Neuronal stem cell (in vitro differentiated cells): ENCODE measurements around the gene PSMG4.

Experiments used
- DNase-seq: peaks from one replicate; pipeline ENCODE4 v3.0.0-alpha.2; 2013; ENCODE audit warnings: low spot score
- H2AFZ ChIP-seq: one replicate; pipeline ENCODE4 v1.6.1; 2013; ENCODE audit warnings: mild to moderate bottlenecking, low read length, inconsistent platforms
- H2AK5ac ChIP-seq: 2 replicates; pipeline ENCODE4 v1.6.1; 2013; ENCODE audit warnings: low read depth, mild to moderate bottlenecking, inconsistent platforms, low read length, moderate library complexity, mixed read lengths
- H2BK120ac ChIP-seq: 2 replicates; pipeline ENCODE4 v1.6.1; 2013; ENCODE audit warnings: low read depth, mild to moderate bottlenecking, inconsistent platforms, low read length, moderate library complexity, mixed read lengths
- H2BK12ac ChIP-seq: one replicate; pipeline ENCODE4 v1.6.1; 2013; ENCODE audit warnings: low read length, inconsistent platforms
- H2BK15ac ChIP-seq: 2 replicates; pipeline ENCODE4 v1.6.1; 2013; ENCODE audit warnings: mild to moderate bottlenecking, low read length, inconsistent platforms, mixed read lengths
- H2BK5ac ChIP-seq: one replicate; pipeline ENCODE4 v1.6.1; 2013; ENCODE audit warnings: inconsistent platforms, mild to moderate bottlenecking, low read length, moderate library complexity
- H3K14ac ChIP-seq: one replicate; pipeline ENCODE4 v1.6.1; 2013; ENCODE audit warnings: low read length, inconsistent platforms
- H3K18ac ChIP-seq: 2 replicates; pipeline ENCODE4 v1.6.1; 2013; ENCODE audit warnings: low read length, inconsistent platforms
- H3K23ac ChIP-seq: 2 replicates; pipeline ENCODE4 v1.6.1; 2013; ENCODE audit warnings: low read depth, mild to moderate bottlenecking, mixed read lengths, low read length, inconsistent platforms; ENCODE audit not compliant: poor library complexity
- H3K27ac ChIP-seq: replicated peaks from 3 replicates; pipeline ENCODE4 v1.5.1; 2013; ENCODE audit warnings: low read length, inconsistent platforms
- H3K27me3 ChIP-seq, 3 experiments: 2 replicates each; pipeline ENCODE4 v1.6.1; 2013; ENCODE audit warnings: low read length in 3 of 3, mild to moderate bottlenecking in 2 of 3, inconsistent platforms in 1 of 3, low read depth in 1 of 3, mixed read lengths in 1 of 3, moderate library complexity in 1 of 3; ENCODE audit not compliant: control insufficient read depth in 3 of 3, insufficient read depth in 3 of 3
- H3K36me3 ChIP-seq, 2 donors: replicated peaks in 1 of 2; 2 replicates each; pipeline ENCODE4 v1.6.1; 2013; ENCODE audit warnings: low read length in 2 of 2; ENCODE audit not compliant: control insufficient read depth in 2 of 2, insufficient read depth in 2 of 2
- H3K4ac ChIP-seq: 2 replicates; pipeline ENCODE4 v1.6.1; 2013; ENCODE audit warnings: inconsistent platforms, mild to moderate bottlenecking, low read length, moderate library complexity
- H3K4me1 ChIP-seq, 2 donors: 1 replicate in 1 of 2; 2 replicates in 1 of 2; pipeline ENCODE4 v1.6.1; 2013; ENCODE audit warnings: low read length in 2 of 2, low read depth in 1 of 2; ENCODE audit not compliant: control insufficient read depth in 2 of 2, insufficient read depth in 1 of 2
- H3K4me2 ChIP-seq: one replicate; pipeline ENCODE4 v1.6.1; 2013; ENCODE audit warnings: mild to moderate bottlenecking, low read length, inconsistent platforms; ENCODE audit not compliant: insufficient read depth, poor library complexity, severe bottlenecking
- H3K4me3 ChIP-seq, 2 donors: 2 replicates each; pipeline ENCODE4 v1.5.1; 2013; ENCODE audit warnings: low read length in 2 of 2, mild to moderate bottlenecking in 2 of 2, inconsistent platforms in 1 of 2, moderate library complexity in 1 of 2
- H3K79me1 ChIP-seq: one replicate; pipeline ENCODE4 v1.6.1; 2013; ENCODE audit warnings: low read depth, mild to moderate bottlenecking, inconsistent platforms, low read length, moderate library complexity
- H3K9ac ChIP-seq: one replicate; pipeline ENCODE4 v1.6.1; 2013; ENCODE audit warnings: mild to moderate bottlenecking, low read depth, low read length, inconsistent platforms; ENCODE audit not compliant: poor library complexity
- H3K9me3 ChIP-seq, 2 donors: replicated peaks in 1 of 2; 2 replicates each; pipeline versions ENCODE3 to v1.6.1; 2013; ENCODE audit warnings: low read length in 2 of 2, mild to moderate bottlenecking in 2 of 2, inconsistent platforms in 1 of 2, low read depth in 1 of 2, mixed read lengths in 1 of 2, moderate library complexity in 1 of 2; ENCODE audit not compliant: control insufficient read depth in 2 of 2, insufficient read depth in 1 of 2
- H4K8ac ChIP-seq: one replicate; pipeline ENCODE4 v1.6.1; 2013; ENCODE audit warnings: low read depth, mild to moderate bottlenecking, inconsistent platforms, low read length, moderate library complexity
- H4K91ac ChIP-seq: one replicate; pipeline ENCODE4 v1.6.1; 2013; ENCODE audit warnings: low read length, low read depth, mild to moderate bottlenecking, inconsistent platforms; ENCODE audit not compliant: poor library complexity
- WGBS, 2 donors: extraction: QIAGEN DNeasy Blood & Tissue Kit; methylation state at CpG; one replicate each; pipeline ENCODE4 v1.1.7; 2013; ENCODE audit warnings: missing lambda C conversion rate in 2 of 2, mixed read lengths in 1 of 2; ENCODE audit not compliant: insufficient read length in 2 of 2, insufficient replicate concordance in 1 of 2; ENCODE audit errors: extremely low coverage in 2 of 2; 5-methylcytosine and 5-hydroxymethylcytosine counted together

Gene PSMG4

GRCh38 chr6:3265671-3266070 lies 6.9 kb downstream of the PSMG4 start:
- Histone ChIP-seq H2BK15ac (no peak overlapping the region), H2AFZ (no peak overlapping the region), H4K91ac (no peak overlapping the region), H2BK5ac (no peak overlapping the region), H3K14ac (no peak overlapping the region), H3K18ac (no peak overlapping the region), H3K4me2 (no peak overlapping the region), H4K8ac (no peak overlapping the region), H3K9ac (no peak overlapping the region), H2AK5ac (no peak overlapping the region), H3K4me3 (no peak overlapping the region), H3K4ac (no peak overlapping the region), H3K23ac (no peak overlapping the region), H3K27me3 (no peaks in the 10 kb centered on the region), H3K27ac (no peak overlapping the region), H3K79me1 (peaks cover 15% of the 10 kb centered on the region), H2BK12ac (no peak overlapping the region), H3K9me3 (no peaks in the 10 kb centered on the region), H3K4me1 (peaks cover 0 to 2% of the 10 kb centered on the region in 2 donors), H2BK120ac (no peak overlapping the region), H3K36me3 (peaks cover 24 to 91% of the 10 kb centered on the region in 2 donors)
- no CpG with 5 or more reads among the region's 9 CpGs for WGBS, 2 donors
- no peak for DNase-seq

- peaks cover 24 to 91% of the 10 kb centered on the region in 2 donors for H3K36me3 ChIP-seq
- no peak overlapping the region for H3K14ac ChIP-seq
- no peak overlapping the region for H2BK120ac ChIP-seq
- peaks cover 14% of the 10 kb centered on the region for H3K79me1 ChIP-seq
- no peak overlapping the region for H3K4me2 ChIP-seq
- no peak overlapping the region for H3K4me3 ChIP-seq
- no peak overlapping the region for H2BK12ac ChIP-seq
- H3K4me1 ChIP-seq, result no peaks in the 10 kb centered on the region
- H2AK5ac ChIP-seq, result no peak overlapping the region
- H3K27ac ChIP-seq, result no peak overlapping the region
- H2BK15ac ChIP-seq, result no peak overlapping the region
- H3K23ac ChIP-seq, result peak overlapping the region; percentile 50
- H3K18ac ChIP-seq, result peak overlapping the region; percentile 13
- WGBS, 2 donors, result no CpG with 5 or more reads among the region's 9 CpGs
- no peaks in the 10 kb centered on the region for H3K27me3 ChIP-seq
- H3K9me3 ChIP-seq, result no peaks in the 10 kb centered on the region
- no peak overlapping the region for H4K8ac ChIP-seq
- no peak overlapping the region for H2AFZ ChIP-seq
- H3K9ac ChIP-seq, result peak overlapping the region; percentile 13
- DNase-seq, result no peak
- H2BK5ac ChIP-seq, result no peak overlapping the region
- H4K91ac ChIP-seq, result no peak overlapping the region
- H3K4ac ChIP-seq, result no peak overlapping the region
These were observed 7.4 kb downstream of the PSMG4 start for GRCh38 chr6:3266170-3266569.

- Histone ChIP-seq H3K27ac (no peak overlapping the region), H3K9ac (no peak overlapping the region), H3K27me3 (no peaks in the 10 kb centered on the region), H2AFZ (no peak overlapping the region), H2BK5ac (no peak overlapping the region), H2BK12ac (no peak overlapping the region), H3K4me2 (no peak overlapping the region), H3K9me3 (no peaks in the 10 kb centered on the region), H3K4me1 (no peaks in the 10 kb centered on the region), H3K36me3 (peaks cover 27 to 93% of the 10 kb centered on the region in 2 donors), H2BK120ac (no peak overlapping the region), H3K4me3 (no peak overlapping the region), H4K91ac (no peak overlapping the region), H3K14ac (no peak overlapping the region), H3K18ac (no peak overlapping the region), H3K79me1 (peaks cover 13% of the 10 kb centered on the region), H3K4ac (no peak overlapping the region), H2AK5ac (no peak overlapping the region), H3K23ac (no peak overlapping the region), H4K8ac (no peak overlapping the region), H2BK15ac (no peak overlapping the region)
- no peak for DNase-seq
- no CpG with 5 or more reads among the region's 5 CpGs for whole genome bisulfite sequencing, 2 donors
These were observed 8.4 kb downstream of the PSMG4 start for GRCh38 chr6:3267162-3267561.

GRCh38 chr6:3268680-3269079 lies 9.9 kb downstream of the PSMG4 start:
- Histone ChIP-seq H3K4me3 (no peak overlapping the region), H3K79me1 (peaks cover 13% of the 10 kb centered on the region), H2AFZ (no peak overlapping the region), H2BK120ac (no peak overlapping the region), H3K27ac (no peak overlapping the region), H2BK12ac (no peak overlapping the region), H3K9me3 (no peaks in the 10 kb centered on the region), H3K4me2 (no peak overlapping the region), H2BK15ac (no peak overlapping the region), H3K9ac (no peak overlapping the region), H3K23ac (no peak overlapping the region), H4K91ac (no peak overlapping the region), H3K18ac (no peak overlapping the region), H4K8ac (no peak overlapping the region), H2BK5ac (no peak overlapping the region), H3K4me1 (no peaks in the 10 kb centered on the region), H3K27me3 (no peaks in the 10 kb centered on the region), H2AK5ac (no peak overlapping the region), H3K14ac (no peak overlapping the region), H3K36me3 (peaks cover 28 to 95% of the 10 kb centered on the region in 2 donors), H3K4ac (no peak overlapping the region)
- WGBS, 2 donors, result no CpG with 5 or more reads among the region's 11 CpGs
- no peak for DNase-seq
